Esophagus muscularis mucosa (tissue), 4 donors: ENCODE data around the gene OSBPL10. TPM values are rescaled to one million over a fixed set of nuclear protein-coding genes. Genes with fewer than 3 reads are reported as not detected.
"Not testable (repeated sequence)": the region's sequence is repeated elsewhere in the genome, so short reads cannot be mapped to it uniquely, and the experiment has no call there.

Source experiments
- DNase-seq: peaks from one replicate; pipeline ENCODE4 v3.0.0-alpha.2; 2017; ENCODE audit errors: extremely low spot score
- H3K27ac ChIP-seq, 4 donors: fragments of 200-600 bp; sonication (generic); replicated peaks in 1 of 4; 1 replicate in 3 of 4; 2 replicates in 1 of 4; pipeline ENCODE4 v1.5.1; 2016 to 2019; ENCODE audit warnings: mild to moderate bottlenecking in 1 of 4
- H3K27me3 ChIP-seq, 4 donors: fragments of 200-600 bp; sonication (generic); one replicate each; pipeline versions ENCODE4 v1.5.1 to v1.6.0; 2016 to 2019
- H3K36me3 ChIP-seq, 4 donors: fragments of 200-600 bp; sonication (generic); one replicate each; pipeline ENCODE4 v1.5.1; 2016 to 2019
- H3K4me1 ChIP-seq, 4 donors: fragments of 200-600 bp; sonication (generic); one replicate each; pipeline ENCODE4 v1.5.1; 2016 to 2019
- H3K4me3 ChIP-seq, 4 donors: fragments of 200-600 bp; sonication (generic); 1 replicate in 2 of 4; 2 replicates in 2 of 4; pipeline ENCODE4 v1.5.1; 2016 to 2019; ENCODE audit warnings: mild to moderate bottlenecking in 4 of 4, moderate library complexity in 1 of 4
- H3K9me3 ChIP-seq, 4 donors: fragments of 200-600 bp; sonication (generic); 1 replicate in 3 of 4; 2 replicates in 1 of 4; pipeline ENCODE4 v1.5.1; 2016 to 2019
- CTCF ChIP-seq, 3 experiments: fragments of 200-600 bp in 2 of 3; fragments of 450-650 bp in 1 of 3; sonication (generic) in 2 of 3; IDR thresholded peaks; one replicate each; pipeline ENCODE4 v1.5.1; 2017 to 2019; ENCODE audit warnings: antibody characterized with exemption in 3 of 3, mild to moderate bottlenecking in 2 of 3, moderate library complexity in 1 of 3
- EP300 ChIP-seq: sonication (generic); formaldehyde crosslinking; IDR thresholded peaks from one replicate; pipeline ENCODE4 v1.6.1; 2017; ENCODE audit warnings: antibody characterized with exemption
- POLR2A ChIP-seq: fragments of 450-650 bp; IDR thresholded peaks from one replicate; pipeline ENCODE4 v1.6.1; 2017; ENCODE audit warnings: antibody characterized with exemption, moderate library complexity, mild to moderate bottlenecking, low read depth
- POLR2AphosphoS5 ChIP-seq, 2 donors: sonication (generic); formaldehyde crosslinking; IDR thresholded peaks; one replicate each; pipeline ENCODE4 v1.6.1; 2017; ENCODE audit warnings: antibody characterized with exemption in 2 of 2
- WGBS: methylation state at CpG from one replicate; pipeline ENCODE4 v1.1.5; 2018; 5-methylcytosine and 5-hydroxymethylcytosine counted together
- intact Hi-C: fragments of 100-400 bp; cut with DNase I; formaldehyde crosslinking; loops from one replicate; pipeline ENCODE4 v1.15.1; 2023
- total RNA-seq, 4 donors: library from RNA; depleted of rRNA; stranded (reverse); fragments of >200 nt; gene quantifications; one replicate each; pipeline versions ENCODE4 v1.1.0 to v1.2.1, GENCODE V29; 2016

Gene OSBPL10
- total RNA-seq, 4 donors from 2014 or later: 6.3 to 12.2 (median 7.6) TPM

DNA sequence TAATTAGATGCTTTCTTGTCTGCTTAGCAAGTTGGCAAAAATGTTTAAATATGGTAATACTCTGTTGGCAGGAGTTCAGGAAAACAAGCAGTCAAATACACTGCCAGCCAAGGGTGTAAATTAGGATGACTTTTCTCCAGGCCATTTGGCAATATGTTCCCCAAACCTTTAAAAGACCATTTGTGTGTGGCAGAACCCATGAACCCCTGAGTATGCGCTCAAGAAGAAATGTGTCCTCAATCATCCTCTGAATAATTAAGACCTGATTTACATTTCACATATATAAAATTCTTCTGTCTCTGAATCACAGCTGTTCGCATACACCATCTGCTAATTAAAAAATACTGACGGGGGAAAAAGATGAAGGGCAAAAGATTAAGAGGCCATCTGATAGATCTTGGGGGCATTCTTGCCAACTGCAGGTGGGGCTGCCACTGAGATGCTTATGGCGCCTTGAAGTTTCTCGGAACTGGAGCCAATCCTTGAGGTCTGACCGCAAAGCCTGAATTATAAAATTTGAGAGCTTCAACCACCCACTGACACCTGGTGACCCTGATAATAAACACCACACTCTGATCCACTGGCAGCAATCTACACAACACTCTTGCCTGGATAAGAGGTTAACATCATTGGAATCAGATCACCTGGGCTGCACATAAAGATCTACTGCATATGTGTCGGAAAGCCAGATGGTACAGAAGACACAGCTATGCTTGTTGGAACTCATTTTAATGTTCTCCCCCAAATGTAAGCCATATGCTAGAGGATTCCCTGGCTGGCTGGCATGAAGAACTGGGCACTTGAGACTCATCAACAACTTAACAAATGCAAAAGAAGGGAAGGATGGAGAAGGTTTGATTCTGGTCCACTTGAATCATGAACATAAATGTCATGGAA is 190.6 kb downstream of the OSBPL10 start:
- no peak overlapping the region for H3K4me3 ChIP-seq
- peak; percentile 78 for DNase-seq
- WGBS: 98% methylated on average over 7 of the region's 7 CpGs
- H3K27me3 ChIP-seq: no peaks in the 10 kb centered on the region
- TF ChIP-seq CTCF (IDR thresholded peaks at IDR 0.05) (no peak), EP300 (no peak), POLR2A (no peak), POLR2AphosphoS5 (IDR thresholded peaks at IDR 0.05) (no peak)
- H3K27ac ChIP-seq: no peak overlapping the region
- peaks cover 0 to 15% (median 9%) of the 10 kb centered on the region in 4 donors for H3K4me1 ChIP-seq
- intact Hi-C loops: no loop called here
- no peaks in the 10 kb centered on the region for H3K9me3 ChIP-seq
- H3K36me3 ChIP-seq: no peaks in the 10 kb centered on the region

GRCh38 chr3:31789429-31789828 is 191.6 kb downstream of the OSBPL10 start:
- intact Hi-C loops: no loop called here
- Histone ChIP-seq H3K9me3 (no peaks in the 10 kb centered on the region), H3K4me1 (peaks cover 0 to 15% (median 9%) of the 10 kb centered on the region in 4 donors), H3K27me3 (no peaks in the 10 kb centered on the region), H3K36me3 (no peaks in the 10 kb centered on the region), H3K4me3 (no peak overlapping the region), H3K27ac (no peak overlapping the region)
- peak; percentile 81 for DNase-seq
- 85% methylated on average over 5 of the region's 5 CpGs for WGBS
- TF ChIP-seq POLR2AphosphoS5 (IDR thresholded peaks at IDR 0.05) (no peak), CTCF (IDR thresholded peaks at IDR 0.05) (no peak), EP300 (no peak), POLR2A (no peak)

DNA sequence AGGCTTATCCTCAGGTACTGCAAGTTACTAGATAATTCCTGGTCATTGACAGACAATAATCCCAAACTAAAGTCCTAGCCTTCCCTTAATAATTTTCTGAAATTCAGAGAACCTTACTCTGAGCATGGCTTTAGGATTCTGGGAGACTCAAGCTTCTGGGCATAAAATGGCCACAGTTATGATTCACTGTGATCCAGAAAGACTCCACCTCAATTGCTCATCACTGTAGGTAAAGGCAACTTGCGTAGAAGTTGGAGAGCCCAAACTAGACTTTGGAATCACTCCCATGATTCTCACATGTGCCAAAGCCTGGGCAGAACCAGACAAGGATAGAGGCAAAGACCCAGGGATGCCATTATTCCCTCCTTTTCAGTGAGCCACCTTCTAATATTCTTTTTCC is 195.3 kb downstream of the OSBPL10 start:
- TF ChIP-seq CTCF (IDR thresholded peaks at IDR 0.05) (no peak), EP300 (no peak), POLR2AphosphoS5 (IDR thresholded peaks at IDR 0.05) (no peak), POLR2A (no peak)
- Histone ChIP-seq H3K9me3 (no peaks in the 10 kb centered on the region), H3K27ac (no peak overlapping the region), H3K4me1 (no peaks in the 10 kb centered on the region), H3K4me3 (no peak overlapping the region), H3K36me3 (no peaks in the 10 kb centered on the region), H3K27me3 (no peaks in the 10 kb centered on the region)
- DNase-seq: no peak
- intact Hi-C loops: no loop called here
- WGBS: 100% methylated on average over 1 of the region's 1 CpG

DNA sequence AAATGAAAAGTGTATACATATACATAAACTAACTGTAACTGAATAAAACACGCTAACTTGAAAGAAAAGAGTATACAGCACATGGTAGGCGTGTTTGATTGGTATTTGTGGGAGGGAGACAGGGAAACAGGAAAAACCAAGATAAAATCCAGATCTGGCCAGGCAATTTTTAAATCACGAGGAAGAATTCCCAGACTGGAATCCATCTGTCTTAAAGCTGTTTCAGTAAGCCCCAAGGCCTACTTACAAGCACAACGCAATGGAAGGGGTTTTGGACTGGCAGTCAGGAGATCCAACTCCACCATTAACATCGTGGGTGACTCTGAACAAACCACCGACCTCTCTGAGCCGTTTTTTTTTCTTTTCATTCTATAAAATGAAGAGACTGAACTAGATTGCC is 195.8 kb downstream of the OSBPL10 start:
- Histone ChIP-seq H3K27ac (no peak overlapping the region), H3K4me1 (no peaks in the 10 kb centered on the region), H3K9me3 (no peaks in the 10 kb centered on the region), H3K27me3 (no peaks in the 10 kb centered on the region), H3K4me3 (no peak overlapping the region), H3K36me3 (no peaks in the 10 kb centered on the region)
- 77% methylated on average over 7 of the region's 7 CpGs for WGBS
- DNase-seq: peak; percentile 60
- intact Hi-C loops: no loop called here
- TF ChIP-seq POLR2AphosphoS5 (IDR thresholded peaks at IDR 0.05) (no peak), CTCF (IDR thresholded peaks at IDR 0.05) (no peak), EP300 (no peak), POLR2A (no peak)

- intact Hi-C loops, H3K4me1 ChIP-seq, H3K36me3 ChIP-seq, H3K4me3 ChIP-seq, H3K9me3 ChIP-seq, DNase-seq, H3K27ac ChIP-seq, H3K27me3 ChIP-seq: not testable (repeated sequence)
- 87% methylated on average over 2 of the region's 2 CpGs for WGBS
Measured at GRCh38 chr3:31783851-31784250, 197.2 kb downstream of the OSBPL10 start.

GRCh38 chr3:31782306-31782705 is 198.8 kb downstream of the OSBPL10 start:
- WGBS: 88% methylated on average over 1 of the region's 1 CpG
- intact Hi-C loops: not testable (repeated sequence)

More at GRCh38 chr3:31782306-31782705, 198.8 kb downstream of the OSBPL10 start:
- H3K4me1 ChIP-seq, DNase-seq, H3K36me3 ChIP-seq, H3K9me3 ChIP-seq, H3K27ac ChIP-seq, H3K4me3 ChIP-seq, H3K27me3 ChIP-seq: not testable (repeated sequence)
